Hepatocyte (in vitro differentiated cells): Measurements from ENCODE around the gene KRT7. TPM values are rescaled to one million over a fixed set of nuclear protein-coding genes. Genes with fewer than 3 reads are reported as not detected.

Experiments used
- DNase-seq: peaks from one replicate; pipeline ENCODE4 v3.0.0-alpha.2; 2016; ENCODE audit warnings: low spot score
- H2AFZ ChIP-seq: fragments of 200-600 bp; sonication (generic); 2 replicates; pipeline ENCODE4 v1.6.0; 2016; ENCODE audit warnings: antibody characterized with exemption, mild to moderate bottlenecking
- H3K27ac ChIP-seq: fragments of 200-600 bp; sonication (generic); 2 replicates; pipeline ENCODE4 v1.5.1; 2016; ENCODE audit warnings: mild to moderate bottlenecking
- H3K27me3 ChIP-seq: fragments of 200-600 bp; sonication (generic); 2 replicates; pipeline ENCODE4 v1.6.1; 2016
- H3K36me3 ChIP-seq: fragments of 200-600 bp; sonication (generic); replicated peaks from 2 replicates; pipeline ENCODE4 v1.5.1; 2016; ENCODE audit warnings: low read depth; ENCODE audit not compliant: insufficient read depth
- H3K4me1 ChIP-seq: fragments of 200-600 bp; sonication (generic); 2 replicates; pipeline ENCODE4 v1.5.1; 2016; ENCODE audit warnings: mild to moderate bottlenecking, moderate library complexity; ENCODE audit not compliant: insufficient read depth
- H3K4me2 ChIP-seq: fragments of 200-600 bp; sonication (generic); 2 replicates; pipeline ENCODE4 v1.6.0; 2016
- H3K4me3 ChIP-seq: fragments of 200-600 bp; sonication (generic); 2 replicates; pipeline ENCODE4 v1.5.1; 2016; ENCODE audit warnings: mild to moderate bottlenecking
- H3K79me2 ChIP-seq: fragments of 200-600 bp; sonication (generic); 2 replicates; pipeline ENCODE4 v1.6.0; 2017; ENCODE audit warnings: mild to moderate bottlenecking
- H3K9me2 ChIP-seq: fragments of 200-600 bp; sonication (generic); replicated peaks from 2 replicates; pipeline ENCODE4 v1.6.0; 2017; ENCODE audit warnings: mild to moderate bottlenecking; ENCODE audit not compliant: insufficient read depth
- H3K9me3 ChIP-seq: fragments of 200-600 bp; sonication (generic); 2 replicates; pipeline ENCODE4 v1.5.1; 2016; ENCODE audit warnings: low read depth, mild to moderate bottlenecking
- H4K20me1 ChIP-seq: fragments of 200-600 bp; sonication (generic); 2 replicates; pipeline ENCODE4 v1.6.0; 2016; ENCODE audit warnings: mild to moderate bottlenecking; ENCODE audit not compliant: insufficient read depth, poor library complexity, severe bottlenecking
- CTCF ChIP-seq: fragments of 200-600 bp; sonication (generic); IDR thresholded peaks from 2 replicates; pipeline ENCODE4 v1.5.1; 2016; ENCODE audit warnings: antibody characterized with exemption, mild to moderate bottlenecking; ENCODE audit not compliant: poor library complexity
- EZH2 ChIP-seq: fragments of 200-600 bp; sonication (generic); IDR thresholded peaks from 2 replicates; pipeline ENCODE4 v1.6.1; 2016; ENCODE audit warnings: antibody characterized with exemption, mild to moderate bottlenecking, borderline replicate concordance
- EZH2phosphoT487 ChIP-seq: fragments of 200-600 bp; sonication (generic); IDR thresholded peaks from one replicate; pipeline ENCODE4 v1.6.1; 2018; ENCODE audit warnings: antibody characterized with exemption, mild to moderate bottlenecking, low read depth, moderate library complexity; ENCODE audit not compliant: unreplicated experiment, severe bottlenecking
- WGBS: methylation state at CpG from one replicate; pipeline ENCODE4 v1.1.6; 2016; ENCODE audit warnings: low lambda C conversion rate; ENCODE audit errors: missing lambda C conversion rate; 5-methylcytosine and 5-hydroxymethylcytosine counted together
- polyA plus RNA-seq: library from polyadenylated mRNA; unstranded; fragments of >200 nt; fragmentation: Nextera tagmentation; extraction: Ambion mirVana; gene quantifications from 2 replicates; pipeline ENCODE4 v1.2.1, GENCODE V29; 2016
- total RNA-seq: library from RNA; depleted of rRNA; stranded (reverse); fragments of >200 nt; gene quantifications from 2 replicates; pipeline ENCODE4 v1.2.3, GENCODE V29; 2014

The KRT7 gene
- total RNA-seq (12.6 and 27.1 TPM in 2 replicates), polyA plus RNA-seq (33.3 and 80.2 TPM in 2 replicates)

GRCh38 chr12:52232674-52233461 lies at the start of gene KRT7:
Gene KRT7 (plus strand): TSS chr12:52233243. CDS start chr12:52233297, 54 bp downstream.
- Histone ChIP-seq H3K79me2 (no peaks in the 10 kb centered on the region), H3K4me1 (peaks cover 29% of the 10 kb centered on the region), H3K9me2 (no peaks in the 10 kb centered on the region), H3K9me3 (no peaks in the 10 kb centered on the region), H3K4me3 (no peak within 1 kb of the TSS), H3K27me3 (peaks cover 15% of the 10 kb centered on the region), H4K20me1 (no peaks in the 10 kb centered on the region), H3K36me3 (no peaks in the 10 kb centered on the region), H3K27ac (no peak within 1 kb of the TSS), H3K4me2 (peak within 1 kb of the TSS; percentile 74), H2AFZ (peak within 1 kb of the TSS; percentile 26)
- DNase-seq, result peak; percentile 47
- WGBS, result 7% methylated on average over 44 of the region's 58 CpGs
- TF ChIP-seq EZH2 (peak; percentile 83), CTCF (no peak), EZH2phosphoT487 (peak; percentile 25)

GRCh38 chr12:52183544-52183910 lies 49.5 kb upstream of the KRT7 start:
- H3K9me2 ChIP-seq, result no peaks in the 10 kb centered on the region
- 72% methylated on average over 6 of the region's 6 CpGs for WGBS
- no peak overlapping the region for H3K4me2 ChIP-seq
- H3K36me3 ChIP-seq, result no peaks in the 10 kb centered on the region
- no peaks in the 10 kb centered on the region for H3K9me3 ChIP-seq
- H3K27ac ChIP-seq, result no peak overlapping the region
- no peak overlapping the region for H3K4me3 ChIP-seq
- TF ChIP-seq EZH2phosphoT487 (no peak), EZH2 (no peak), CTCF (no peak)
- H3K27me3 ChIP-seq, result no peaks in the 10 kb centered on the region
- H3K4me1 ChIP-seq, result peaks cover 19% of the 10 kb centered on the region
- DNase-seq, result no peak
- no peak overlapping the region for H2AFZ ChIP-seq
- H3K79me2 ChIP-seq, result no peaks in the 10 kb centered on the region
- no peaks in the 10 kb centered on the region for H4K20me1 ChIP-seq

GRCh38 chr12:52183971-52184370 lies 49.1 kb upstream of the KRT7 start:
- Histone ChIP-seq H2AFZ (no peak overlapping the region), H3K4me3 (no peak overlapping the region), H3K79me2 (no peaks in the 10 kb centered on the region), H3K4me1 (peaks cover 19% of the 10 kb centered on the region), H4K20me1 (no peaks in the 10 kb centered on the region), H3K4me2 (no peak overlapping the region), H3K36me3 (no peaks in the 10 kb centered on the region), H3K9me2 (no peaks in the 10 kb centered on the region), H3K27me3 (no peaks in the 10 kb centered on the region), H3K27ac (no peak overlapping the region), H3K9me3 (no peaks in the 10 kb centered on the region)
- TF ChIP-seq CTCF, result no peak
- TF ChIP-seq EZH2phosphoT487, result no peak
- no peak for TF ChIP-seq EZH2
- DNase-seq, result no peak
- WGBS, result 95% methylated on average over 8 of the region's 8 CpGs
